Spinal cord (tissue), 10 donors: ENCODE measurements around the gene CSF1. TPM values are rescaled to one million over a fixed set of nuclear protein-coding genes. Genes with fewer than 3 reads are reported as not detected.

Experiments used
- DNase-seq, 6 donors: peaks; one replicate each; pipeline versions ENCODE4 v3.0.0 to v3.0.0-alpha.2; 2013 to 2015; ENCODE audit warnings: low spot score in 6 of 6, low read depth in 4 of 6
- H3K27ac ChIP-seq: one replicate; pipeline ENCODE4 v1.5.1; 2013; ENCODE audit warnings: low read depth, low read length, control low read depth
- H3K27me3 ChIP-seq: one replicate; pipeline ENCODE4 v1.6.1; 2013; ENCODE audit warnings: low read length; ENCODE audit not compliant: control insufficient read depth, insufficient read depth
- H3K36me3 ChIP-seq: one replicate; pipeline ENCODE4 v1.6.1; 2013; ENCODE audit warnings: low read length; ENCODE audit not compliant: control insufficient read depth, insufficient read depth
- H3K4me1 ChIP-seq: one replicate; pipeline ENCODE4 v1.6.1; 2013; ENCODE audit warnings: low read length; ENCODE audit not compliant: control insufficient read depth, insufficient read depth
- H3K4me3 ChIP-seq: one replicate; pipeline ENCODE4 v1.5.1; 2013; ENCODE audit warnings: low read depth, low read length, control low read depth
- H3K9me3 ChIP-seq: one replicate; pipeline ENCODE4 v1.6.1; 2013; ENCODE audit warnings: low read length; ENCODE audit not compliant: control insufficient read depth, insufficient read depth
- WGBS: methylation state at CpG from one replicate; pipeline ENCODE4 v1.1.5; 2013; ENCODE audit warnings: missing lambda C conversion rate; ENCODE audit not compliant: insufficient coverage; 5-methylcytosine and 5-hydroxymethylcytosine counted together
- polyA plus RNA-seq, 2 donors: library from polyadenylated mRNA; unstranded; fragments of 120-200 nt; gene quantifications; one replicate each; pipeline ENCODE4 v1.2.1, GENCODE V29; 2013; ENCODE audit not compliant: insufficient read length in 2 of 2
- total RNA-seq, 2 donors: library from RNA; depleted of rRNA in 1 of 2; stranded (reverse); fragments of 120-200 nt in 1 of 2; fragments of >200 nt in 1 of 2; gene quantifications; one replicate each; pipeline versions ENCODE4 v1.2.3 to v1.2.4, GENCODE V29; 2013 to 2014
- donor health status: healthy.

CSF1 gene
- total and polyA plus RNA-seq, 4 donors = 13.1 to 22.9 (median 17.3) TPM

DNA sequence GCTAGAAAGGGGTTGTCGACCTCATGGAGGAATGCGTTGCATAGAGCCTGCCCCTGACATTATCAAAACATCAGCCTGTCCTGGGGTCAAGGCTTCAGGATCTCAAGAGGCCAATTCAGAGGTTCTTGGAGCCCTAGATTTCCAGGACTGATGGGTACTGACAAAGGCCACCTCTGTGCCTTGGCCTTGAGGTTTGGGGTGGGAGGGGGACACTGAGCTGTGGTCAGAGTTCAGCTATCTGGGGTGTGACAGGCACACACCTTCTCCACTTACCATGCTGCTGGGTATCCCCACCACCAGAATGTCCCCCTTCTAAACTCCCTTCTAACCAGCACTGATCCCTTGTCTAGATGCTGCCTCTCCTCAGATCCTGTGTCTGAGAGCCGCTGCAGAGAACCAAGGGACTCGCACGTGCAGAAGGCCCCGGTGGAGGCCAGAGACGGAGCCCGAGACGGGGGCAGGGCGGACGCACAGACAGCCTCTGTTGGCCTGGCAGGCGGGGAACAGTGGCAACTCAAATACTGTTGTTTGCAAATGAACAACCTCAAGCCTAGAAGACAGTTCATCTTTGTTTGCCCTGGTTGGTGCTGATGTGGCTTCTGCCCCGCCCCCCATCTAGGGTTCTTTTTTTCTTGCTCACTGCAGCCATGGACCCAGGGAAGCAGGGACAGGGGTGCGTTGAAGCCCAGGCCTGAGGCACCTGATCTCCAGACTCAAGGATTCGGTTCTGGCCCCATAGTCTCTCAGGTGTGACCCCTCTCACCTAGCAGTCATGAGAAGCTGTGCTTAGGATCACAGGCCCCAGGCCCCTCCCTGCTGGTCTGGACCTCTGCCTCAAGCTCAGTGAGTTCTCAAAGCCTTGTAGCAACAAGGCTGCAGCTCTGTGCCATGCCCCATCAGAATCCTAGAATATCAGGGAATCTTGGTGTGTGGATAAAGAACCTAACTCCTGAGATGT lies 28.1 kb upstream of the CSF1 start:
- 80% methylated on average over 14 of the region's 15 CpGs for WGBS
- Histone ChIP-seq H3K9me3 (no peaks in the 10 kb centered on the region), H3K27ac (peak overlapping the region; percentile 22), H3K4me3 (no peak overlapping the region), H3K27me3 (no peaks in the 10 kb centered on the region), H3K4me1 (peaks cover 34% of the 10 kb centered on the region), H3K36me3 (no peaks in the 10 kb centered on the region)
- DNase-seq = peak in 1 of 6 donors; percentile 45

- no peak overlapping the region for H3K4me3 ChIP-seq
- DNase-seq = no peak
- peaks cover 32% of the 10 kb centered on the region for H3K4me1 ChIP-seq
- H3K27me3 ChIP-seq = no peaks in the 10 kb centered on the region
- no peaks in the 10 kb centered on the region for H3K9me3 ChIP-seq
- no peaks in the 10 kb centered on the region for H3K36me3 ChIP-seq
- peak overlapping the region; percentile 22 for H3K27ac ChIP-seq
- WGBS = 72% methylated on average over 9 of the region's 9 CpGs
Observed at GRCh38 chr1:109883248-109883955, 27.2 kb upstream of the CSF1 start.

DNA sequence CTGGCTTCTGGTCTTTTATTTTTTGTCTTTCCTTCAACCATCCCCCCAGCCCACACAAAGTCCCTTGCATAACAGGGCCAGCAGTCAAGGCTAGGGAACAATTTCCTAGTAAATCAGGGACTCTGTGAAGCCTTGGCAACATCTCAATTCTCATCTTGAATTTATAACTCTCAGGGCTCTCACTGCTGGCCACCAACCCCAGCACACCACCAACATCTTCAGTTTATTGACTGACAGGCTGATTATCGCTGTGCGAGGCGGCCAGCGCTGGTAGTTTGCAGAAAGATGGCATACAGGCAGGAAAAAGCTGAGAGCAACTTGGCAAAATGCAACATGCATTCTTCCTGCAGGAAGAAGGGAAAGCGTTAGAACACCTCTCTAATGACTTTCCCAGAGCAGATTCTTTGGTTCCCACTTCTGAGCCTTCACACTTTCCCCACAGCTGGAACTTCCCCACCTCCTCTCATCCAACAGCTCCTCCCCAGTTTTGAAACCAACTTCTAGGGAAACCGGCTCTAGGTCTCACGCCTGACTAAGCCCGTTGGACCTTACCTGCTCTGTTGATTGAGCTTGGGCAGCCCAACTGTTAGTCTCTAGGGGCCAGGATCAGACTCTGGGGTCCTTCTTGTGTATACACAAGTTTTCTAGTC lies 26.3 kb upstream of the CSF1 start:
- Histone ChIP-seq H3K36me3 (no peaks in the 10 kb centered on the region), H3K4me1 (peaks cover 32% of the 10 kb centered on the region), H3K9me3 (no peaks in the 10 kb centered on the region), H3K27me3 (no peaks in the 10 kb centered on the region), H3K27ac (no peak overlapping the region), H3K4me3 (no peak overlapping the region)
- WGBS = 69% methylated on average over 8 of the region's 8 CpGs
- DNase-seq = peak in 1 of 6 donors; percentile 32

- peaks cover 32% of the 10 kb centered on the region for H3K4me1 ChIP-seq
- no peak overlapping the region for H3K27ac ChIP-seq
- no peaks in the 10 kb centered on the region for H3K27me3 ChIP-seq
- DNase-seq = no peak
- WGBS = 87% methylated on average over 3 of the region's 3 CpGs
- no peak overlapping the region for H3K4me3 ChIP-seq
- H3K36me3 ChIP-seq = no peaks in the 10 kb centered on the region
- H3K9me3 ChIP-seq = no peaks in the 10 kb centered on the region
Observed at GRCh38 chr1:109885589-109885988, 25.1 kb upstream of the CSF1 start.

GRCh38 chr1:109886827-109887226 lies 23.8 kb upstream of the CSF1 start:
- H3K27me3 ChIP-seq = no peaks in the 10 kb centered on the region
- DNase-seq = no peak
- WGBS = 90% methylated on average over 5 of the region's 5 CpGs

GRCh38 chr1:109887271-109887670 lies 23.4 kb upstream of the CSF1 start:
- Histone ChIP-seq H3K27me3 (no peaks in the 10 kb centered on the region), H3K9me3 (no peaks in the 10 kb centered on the region), H3K36me3 (no peaks in the 10 kb centered on the region), H3K4me3 (no peak overlapping the region), H3K4me1 (peaks cover 28% of the 10 kb centered on the region), H3K27ac (no peak overlapping the region)
- whole genome bisulfite sequencing = 72% methylated on average over 7 of the region's 8 CpGs
- no peak for DNase-seq

More at GRCh38 chr1:109886827-109887226, 23.8 kb upstream of the CSF1 start:
- Histone ChIP-seq H3K4me1 (peaks cover 27% of the 10 kb centered on the region), H3K4me3 (no peak overlapping the region), H3K9me3 (no peaks in the 10 kb centered on the region), H3K27ac (no peak overlapping the region), H3K36me3 (no peaks in the 10 kb centered on the region)

- H3K9me3 ChIP-seq = no peaks in the 10 kb centered on the region
- 82% methylated on average over 7 of the region's 10 CpGs for WGBS
- no peak overlapping the region for H3K27ac ChIP-seq
- H3K4me3 ChIP-seq = no peak overlapping the region
- no peaks in the 10 kb centered on the region for H3K27me3 ChIP-seq
- H3K4me1 ChIP-seq = peaks cover 29% of the 10 kb centered on the region
- H3K36me3 ChIP-seq = no peaks in the 10 kb centered on the region
- DNase-seq = no peak
Observed at GRCh38 chr1:109887884-109888283, 22.8 kb upstream of the CSF1 start.

- Histone ChIP-seq H3K9me3 (no peaks in the 10 kb centered on the region), H3K36me3 (no peaks in the 10 kb centered on the region), H3K4me1 (peaks cover 23% of the 10 kb centered on the region), H3K27me3 (no peaks in the 10 kb centered on the region), H3K27ac (no peak overlapping the region), H3K4me3 (no peak overlapping the region)
- DNase-seq = no peak
- WGBS = 96% methylated on average over 3 of the region's 3 CpGs
Observed at GRCh38 chr1:109889094-109889493, 21.6 kb upstream of the CSF1 start.

- WGBS = 92% methylated on average over 3 of the region's 5 CpGs
- H3K27ac ChIP-seq = no peak overlapping the region
- no peaks in the 10 kb centered on the region for H3K27me3 ChIP-seq
- no peaks in the 10 kb centered on the region for H3K9me3 ChIP-seq
- H3K4me3 ChIP-seq = no peak overlapping the region
- no peaks in the 10 kb centered on the region for H3K36me3 ChIP-seq
- no peak for DNase-seq
- peaks cover 20% of the 10 kb centered on the region for H3K4me1 ChIP-seq
Observed at GRCh38 chr1:109890115-109890953, 20.3 kb upstream of the CSF1 start.
